G401.6 (cell line): ENCODE measurements around the gene DRAM2.
"Not testable (repeated sequence)": the region's sequence is repeated elsewhere in the genome, so short reads cannot be mapped to it uniquely, and the experiment has no call there.

ENCODE experiments used
- FAIRE-seq: peaks from 2 replicates; lab custom pipeline; 2012; peaks lifted over from hg19 to GRCh38; lab: Jason Lieb, UNC

DRAM2 gene

GRCh38 chr1:111142356-111142975 lies 2.6 kb upstream of the DRAM2 start:
- FAIRE-seq = no peak

DNA sequence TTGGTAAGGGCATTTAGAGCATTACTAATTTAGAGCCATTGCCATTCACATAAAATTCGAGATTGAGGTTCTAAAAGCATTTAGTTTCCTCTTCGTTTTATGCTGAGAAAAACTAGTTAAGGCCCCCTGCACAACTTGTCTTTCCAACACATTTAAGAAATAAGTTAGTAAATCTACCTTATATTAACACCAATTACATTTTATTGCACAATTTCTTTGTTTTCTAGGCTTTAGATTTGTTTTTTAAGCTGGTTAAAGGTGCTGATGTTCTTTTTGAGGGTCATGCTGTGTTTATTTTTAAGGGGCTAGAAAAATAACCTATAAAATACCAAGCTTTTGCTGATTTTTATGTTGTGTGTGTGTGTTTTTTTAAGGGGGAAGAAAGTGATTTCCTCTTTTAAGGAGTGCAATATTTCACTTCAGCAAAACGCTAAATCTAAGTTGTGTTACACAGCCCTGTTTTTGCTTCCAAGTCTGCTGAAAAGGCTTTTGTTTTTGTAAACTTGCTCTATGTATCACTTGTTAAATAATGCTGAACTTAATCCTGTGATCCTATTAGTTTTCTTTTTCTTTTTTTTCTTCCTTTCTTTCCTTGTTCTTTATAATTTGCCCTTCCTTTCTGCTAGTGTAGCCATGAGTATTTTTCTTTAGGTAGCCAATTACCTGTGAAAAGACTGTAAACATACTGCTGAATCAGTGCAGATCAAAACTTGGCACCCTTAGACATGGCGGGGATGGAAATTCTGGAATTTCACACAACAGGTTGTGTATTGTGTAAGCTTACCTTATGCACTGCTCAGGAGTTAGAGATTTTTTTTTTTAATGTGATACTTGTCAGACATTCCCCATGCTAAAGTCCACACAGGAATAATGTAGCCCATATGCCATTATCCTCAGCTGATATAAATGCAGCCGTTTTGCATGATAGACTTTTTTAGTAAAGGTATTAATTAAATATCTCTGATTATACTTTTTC lies 1.6 kb upstream of the DRAM2 start:
- FAIRE-seq = no peak

DNA sequence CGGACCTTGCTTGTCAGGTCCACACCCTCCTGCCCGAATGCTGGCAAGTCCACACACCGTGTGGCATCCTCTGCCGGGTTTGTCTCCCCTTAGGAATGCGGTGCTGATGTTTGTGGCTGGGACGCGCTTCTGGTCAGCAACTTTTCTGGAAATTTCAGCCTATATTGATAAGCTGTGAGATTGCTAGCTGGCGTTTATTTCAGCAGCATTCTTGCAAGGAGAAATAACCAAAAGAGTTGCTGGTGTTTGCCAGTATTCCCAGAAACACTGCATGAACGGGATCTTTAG lies 731 bp upstream of the DRAM2 start:
- FAIRE-seq = no peak

- no peak for FAIRE-seq
Observed at GRCh38 chr1:111139324-111139955, 453 bp downstream of the DRAM2 start.

DNA sequence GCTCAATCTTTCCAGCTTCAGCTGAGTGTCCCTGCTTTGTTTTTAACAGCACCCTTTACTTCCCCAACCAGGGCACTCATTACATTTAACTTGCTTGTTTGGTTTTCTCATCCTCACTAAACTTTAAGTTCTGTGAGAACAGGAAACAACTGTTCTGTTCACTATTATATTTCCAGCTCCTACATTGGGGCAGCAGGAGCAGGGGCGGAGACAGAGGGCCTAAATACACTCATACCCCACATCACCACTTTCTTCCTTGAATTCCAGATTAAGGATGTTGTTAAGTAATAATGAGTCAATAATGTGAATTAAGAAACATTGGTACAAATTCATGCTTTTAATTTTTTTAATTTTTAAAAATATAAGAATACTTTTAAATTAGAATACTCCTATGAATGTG lies 6.0 kb downstream of the DRAM2 start:
- no peak for FAIRE-seq

- no peak for FAIRE-seq
Observed at GRCh38 chr1:111131693-111132092, 8.2 kb downstream of the DRAM2 start.

DNA sequence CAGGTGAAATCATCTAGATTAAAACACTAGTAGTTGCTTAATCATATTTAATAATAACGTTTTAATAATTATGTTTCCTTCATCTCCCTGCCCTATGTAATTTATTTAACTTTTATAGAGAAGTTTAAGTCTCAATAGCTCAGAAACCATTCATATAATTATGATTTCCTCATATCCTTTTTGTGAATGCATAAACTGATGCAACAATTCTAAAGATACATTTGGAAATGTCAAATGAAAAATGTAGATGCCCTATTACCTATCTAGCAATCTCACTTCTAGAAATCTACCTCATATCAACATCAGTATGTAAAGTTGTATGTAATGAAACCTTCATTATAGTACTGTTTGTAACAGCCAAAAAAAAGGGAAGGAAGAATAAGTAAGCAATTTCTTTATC lies 10.5 kb downstream of the DRAM2 start:
- no peak for FAIRE-seq

DNA sequence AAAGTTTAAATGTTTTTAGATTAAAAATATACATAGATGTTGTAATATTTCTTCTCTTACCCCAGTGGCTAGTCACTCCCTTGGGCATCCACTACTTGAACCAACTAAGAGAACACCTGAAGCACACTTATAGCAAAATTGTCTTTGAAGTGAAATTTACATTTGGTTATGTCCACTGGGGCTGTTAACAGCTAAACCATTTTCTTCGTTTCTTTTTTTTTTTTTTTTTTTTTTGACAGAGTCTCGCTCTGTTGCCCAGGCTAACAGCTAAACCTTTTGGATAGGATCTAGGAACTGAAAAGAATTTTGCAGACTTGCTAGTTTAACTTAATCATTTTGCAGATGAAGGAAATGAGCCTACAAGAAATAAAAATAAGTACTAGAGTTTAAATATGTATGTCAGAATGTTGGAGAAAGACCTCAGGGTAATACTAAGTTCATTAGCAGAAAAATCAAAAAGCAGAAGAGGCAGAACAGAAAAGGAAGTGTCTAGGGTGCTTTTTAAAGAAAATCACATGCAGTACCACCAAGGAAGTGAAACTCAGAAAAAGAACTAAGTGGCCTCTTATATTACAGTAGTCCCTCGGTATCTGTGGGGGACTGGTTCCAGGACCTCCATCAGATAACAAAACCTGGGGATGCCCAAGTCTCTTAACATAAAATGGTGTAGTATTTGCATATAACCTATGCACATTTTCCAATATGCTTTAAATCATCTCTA lies 11.8 kb downstream of the DRAM2 start:
- no peak for FAIRE-seq

GRCh38 chr1:111126354-111126753 lies 13.5 kb downstream of the DRAM2 start:
- no peak for FAIRE-seq

GRCh38 chr1:111116496-111116895 lies 23.4 kb downstream of the DRAM2 start:
- no peak for FAIRE-seq

- FAIRE-seq = no peak
Observed at GRCh38 chr1:111110197-111110899, 29.5 kb downstream of the DRAM2 start.

DNA sequence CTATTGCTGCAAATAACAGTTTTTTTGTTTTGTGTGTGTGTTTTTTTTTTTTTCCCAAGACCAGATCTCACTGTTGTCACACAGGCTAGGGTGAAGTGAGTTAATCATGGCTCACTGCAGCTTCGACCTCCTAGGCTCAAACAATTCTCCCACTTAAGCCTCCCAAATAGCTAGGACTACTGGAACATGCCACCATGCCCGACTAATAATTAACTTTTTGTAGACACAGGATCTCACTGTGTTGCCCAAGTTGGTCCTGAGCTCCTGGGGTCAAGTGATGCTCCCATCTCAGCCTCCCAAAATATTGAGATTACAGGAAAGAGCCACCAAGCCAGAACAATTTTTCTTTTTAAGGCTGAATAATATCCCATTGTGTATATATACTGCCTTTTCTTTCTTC lies 34.9 kb downstream of the DRAM2 start:
- FAIRE-seq = no peak

- no peak for FAIRE-seq
Observed at GRCh38 chr1:111101854-111102642, 37.8 kb downstream of the DRAM2 start.

GRCh38 chr1:111099289-111099688 lies 40.6 kb downstream of the DRAM2 start:
- FAIRE-seq = no peak

DNA sequence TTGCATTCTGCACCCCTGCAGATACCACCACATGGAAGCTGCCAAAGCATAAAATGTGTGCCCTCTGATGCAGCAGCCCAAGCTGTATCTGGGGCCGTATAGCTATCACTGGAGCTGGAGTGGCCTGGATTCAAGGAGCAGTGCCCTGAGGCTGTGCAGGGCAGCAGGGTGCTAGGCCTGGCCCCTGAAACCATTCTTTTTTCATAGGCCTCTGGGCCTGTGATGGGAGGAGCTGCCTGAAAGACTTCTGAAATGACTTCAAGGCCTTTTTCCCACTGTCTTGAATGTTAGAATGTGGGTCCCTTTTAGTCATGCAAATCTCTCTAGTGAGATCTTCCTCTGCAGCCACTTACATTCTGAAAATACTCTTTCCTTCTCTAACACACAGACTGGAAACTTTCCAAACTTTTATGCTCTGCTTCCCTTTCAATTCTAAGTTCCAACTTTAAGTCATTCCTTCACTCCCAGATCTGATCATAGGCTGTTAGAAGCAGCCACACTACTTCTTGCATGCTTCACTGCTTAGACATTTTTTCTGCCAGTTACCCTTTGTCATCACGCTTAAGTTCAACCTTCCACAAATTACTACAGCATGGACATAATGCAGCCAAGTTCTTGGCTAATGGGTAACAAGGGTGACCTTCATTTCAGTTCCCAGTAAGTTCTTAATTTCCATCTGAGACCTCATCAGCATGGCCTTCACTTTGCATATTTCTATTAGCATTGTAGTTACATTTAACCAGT lies 42.4 kb downstream of the DRAM2 start:
- FAIRE-seq = no peak

DNA sequence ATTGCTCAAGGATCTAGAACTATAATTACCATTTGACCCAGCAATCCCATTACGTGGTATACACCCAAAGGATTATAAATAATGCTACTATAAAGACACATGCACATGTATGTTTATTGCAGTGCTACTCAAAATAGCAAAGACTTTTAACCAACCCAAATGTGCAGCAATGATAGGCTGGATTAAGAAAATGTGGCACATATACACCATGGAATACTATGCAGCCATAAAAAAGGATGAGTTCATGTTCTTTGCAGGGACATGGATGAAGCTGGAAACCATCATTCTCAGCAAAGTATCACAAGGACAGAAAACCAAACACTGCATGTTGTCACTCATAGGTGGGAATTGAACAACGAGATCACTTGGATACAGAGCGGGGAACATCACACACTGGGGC lies 44.5 kb downstream of the DRAM2 start:
- FAIRE-seq = not testable (repeated sequence)

- no peak for FAIRE-seq
Observed at GRCh38 chr1:111089638-111090037, 50.3 kb downstream of the DRAM2 start.

DNA sequence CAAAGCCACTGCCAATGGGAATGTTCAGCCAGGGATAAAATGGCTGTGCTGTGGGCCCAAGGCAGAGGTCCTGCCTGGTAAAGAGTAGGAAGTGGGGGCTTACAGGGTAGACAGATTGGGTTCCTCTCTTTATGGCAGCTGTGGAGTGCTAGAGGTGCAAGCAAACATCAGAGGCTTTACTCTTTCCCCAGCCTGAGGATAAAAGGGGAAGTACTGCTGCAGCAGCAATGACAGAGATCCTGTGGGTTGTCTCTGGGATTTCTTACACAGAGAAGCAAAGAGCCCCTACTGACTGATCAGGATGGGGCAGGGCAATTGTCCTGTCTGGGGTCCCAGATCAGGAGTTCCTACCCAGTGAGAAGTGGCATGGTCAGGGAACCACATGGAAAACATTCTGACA lies 54.2 kb downstream of the DRAM2 start:
- no peak for FAIRE-seq

GRCh38 chr1:111084999-111085398 lies 54.9 kb downstream of the DRAM2 start:
- FAIRE-seq = no peak

DNA sequence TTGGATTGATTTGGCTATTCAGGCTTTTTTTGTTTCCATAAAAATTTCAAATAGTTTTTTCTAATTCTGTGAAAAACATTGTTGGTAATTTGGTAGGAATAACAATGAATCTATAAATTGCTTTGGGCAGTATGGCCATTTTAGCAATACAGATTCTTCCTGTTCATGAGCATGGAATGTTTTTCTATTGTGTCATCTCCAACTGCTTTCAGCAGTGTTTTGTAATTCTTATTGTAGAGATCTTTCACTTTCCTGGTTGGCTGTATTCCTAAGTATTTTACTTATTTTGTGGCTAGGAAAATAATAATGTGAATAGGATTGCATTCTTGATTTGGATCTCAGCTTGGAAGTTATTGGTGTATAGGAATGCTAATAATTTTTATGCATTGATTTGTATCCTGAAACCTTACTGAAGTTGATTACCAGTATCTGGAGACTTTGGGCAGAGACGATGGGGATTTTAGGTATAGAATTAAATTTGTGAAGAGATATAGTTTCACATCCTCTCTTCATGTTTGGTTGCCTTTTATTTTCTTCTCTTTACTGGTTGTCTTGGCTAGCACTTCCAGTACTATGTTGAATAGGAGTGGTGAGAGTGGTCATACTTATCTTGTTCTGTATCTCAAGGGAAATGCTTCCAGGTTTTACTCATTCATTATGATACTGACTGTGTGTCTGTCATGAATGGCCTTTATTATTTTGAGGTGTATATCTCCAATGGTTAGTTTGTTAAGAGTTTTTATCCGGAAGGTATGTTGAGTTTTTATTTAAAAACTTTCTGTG lies 57.3 kb downstream of the DRAM2 start:
- FAIRE-seq = no peak
